Adrenal gland (tissue), 5 donors: ENCODE measurements around the gene WNT7B.

Experiments used
- POLR2A ChIP-seq, 2 donors: fragments of 450-650 bp; IDR thresholded peaks; one replicate each; pipeline ENCODE4 v1.6.1; 2017; ENCODE audit warnings: antibody characterized with exemption in 2 of 2, mild to moderate bottlenecking in 2 of 2, moderate library complexity in 1 of 2
- TF ChIP-seq, protein P1 (sequence below), 6 experiments: fragments of 450-650 bp in 4 of 6; fragments of 200-600 bp in 2 of 6; sonication (generic) in 1 of 6; IDR thresholded peaks; 1 replicate in 5 of 6; 2 replicates in 1 of 6; pipeline versions ENCODE4 v1.5.1 to v1.8.0; 2016 to 2021; ENCODE audit warnings: antibody characterized with exemption in 6 of 6, mild to moderate bottlenecking in 2 of 6, moderate library complexity in 1 of 6
- donor health status: DM: no; HTN: no; CAD: no.

DNA sequence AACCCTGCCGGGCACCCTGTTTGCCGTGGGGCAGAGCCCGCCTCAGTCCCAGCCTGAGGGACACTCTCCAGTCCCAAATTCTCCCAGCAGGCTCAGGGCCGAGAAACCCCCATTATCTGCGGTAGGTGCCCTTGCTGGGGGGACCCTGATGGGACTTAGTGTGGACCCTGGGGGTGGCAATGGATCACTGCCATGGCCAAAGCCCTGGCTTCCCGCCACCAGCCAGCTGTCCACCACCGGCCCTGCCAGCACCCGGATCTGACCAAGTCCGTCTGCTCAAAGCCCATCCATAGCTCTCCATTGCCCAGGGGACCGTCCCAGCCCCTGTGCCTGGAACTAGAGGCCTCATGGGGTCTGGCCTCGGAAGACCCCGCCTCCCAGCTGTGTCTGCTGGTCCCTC, 24.4 kb downstream of the WNT7B start:
- TF ChIP-seq, protein P1, sequence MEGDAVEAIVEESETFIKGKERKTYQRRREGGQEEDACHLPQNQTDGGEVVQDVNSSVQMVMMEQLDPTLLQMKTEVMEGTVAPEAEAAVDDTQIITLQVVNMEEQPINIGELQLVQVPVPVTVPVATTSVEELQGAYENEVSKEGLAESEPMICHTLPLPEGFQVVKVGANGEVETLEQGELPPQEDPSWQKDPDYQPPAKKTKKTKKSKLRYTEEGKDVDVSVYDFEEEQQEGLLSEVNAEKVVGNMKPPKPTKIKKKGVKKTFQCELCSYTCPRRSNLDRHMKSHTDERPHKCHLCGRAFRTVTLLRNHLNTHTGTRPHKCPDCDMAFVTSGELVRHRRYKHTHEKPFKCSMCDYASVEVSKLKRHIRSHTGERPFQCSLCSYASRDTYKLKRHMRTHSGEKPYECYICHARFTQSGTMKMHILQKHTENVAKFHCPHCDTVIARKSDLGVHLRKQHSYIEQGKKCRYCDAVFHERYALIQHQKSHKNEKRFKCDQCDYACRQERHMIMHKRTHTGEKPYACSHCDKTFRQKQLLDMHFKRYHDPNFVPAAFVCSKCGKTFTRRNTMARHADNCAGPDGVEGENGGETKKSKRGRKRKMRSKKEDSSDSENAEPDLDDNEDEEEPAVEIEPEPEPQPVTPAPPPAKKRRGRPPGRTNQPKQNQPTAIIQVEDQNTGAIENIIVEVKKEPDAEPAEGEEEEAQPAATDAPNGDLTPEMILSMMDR (IDR thresholded peaks at IDR 0.05), result no peak
- TF ChIP-seq POLR2A (IDR thresholded peaks at IDR 0.05), result no peak
